ENCODE results near the gene LHFPL6. TPM values are rescaled to one million over a fixed set of nuclear protein-coding genes. Genes with fewer than 3 reads are reported as not detected.

Gene LHFPL6
- 44.8 and 57.9 TPM in 2 replicates for total RNA-seq

GRCh38 chr13:39602614-39603366 is at the start of gene LHFPL6:
Gene LHFPL6 (minus strand): TSS chr13:39603193.
- peak; percentile 80 for DNase-seq (ENCODE audit: low read depth)
- peak within 1 kb of the TSS; percentile 84 for H3K4me3 ChIP-seq (ENCODE audit: low read depth, low read length)
- TF ChIP-seq CTCF (IDR thresholded peaks at IDR 0.05; ENCODE audit: insufficient read depth, low read depth, low read length) = peak; percentile 56

GRCh38 chr13:39646122-39646521 is 43.1 kb upstream of the LHFPL6 start:
- no peak for TF ChIP-seq CTCF (IDR thresholded peaks at IDR 0.05; ENCODE audit: insufficient read depth, low read depth, low read length)
- no peak overlapping the region for H3K4me3 ChIP-seq (ENCODE audit: low read depth, low read length)
- no peak for DNase-seq (ENCODE audit: low read depth)

GRCh38 chr13:39641645-39642044 is 38.7 kb upstream of the LHFPL6 start:
- no peak overlapping the region for H3K4me3 ChIP-seq (ENCODE audit: low read depth, low read length)
- DNase-seq (ENCODE audit: low read depth) = no peak
- TF ChIP-seq CTCF (IDR thresholded peaks at IDR 0.05; ENCODE audit: insufficient read depth, low read depth, low read length) = no peak

- H3K4me3 ChIP-seq (ENCODE audit: low read depth, low read length) = no peak overlapping the region
- TF ChIP-seq CTCF (IDR thresholded peaks at IDR 0.05; ENCODE audit: insufficient read depth, low read depth, low read length) = no peak
- no peak for DNase-seq (ENCODE audit: low read depth)
Observed at GRCh38 chr13:39637890-39638289, 34.9 kb upstream of the LHFPL6 start.

GRCh38 chr13:39635564-39635963 is 32.6 kb upstream of the LHFPL6 start:
- no peak for DNase-seq (ENCODE audit: low read depth)
- H3K4me3 ChIP-seq (ENCODE audit: low read depth, low read length) = no peak overlapping the region
- no peak for TF ChIP-seq CTCF (IDR thresholded peaks at IDR 0.05; ENCODE audit: insufficient read depth, low read depth, low read length)

- no peak for TF ChIP-seq CTCF (IDR thresholded peaks at IDR 0.05; ENCODE audit: insufficient read depth, low read depth, low read length)
- H3K4me3 ChIP-seq (ENCODE audit: low read depth, low read length) = no peak overlapping the region
- DNase-seq (ENCODE audit: low read depth) = no peak
Observed at GRCh38 chr13:39632994-39633393, 30.0 kb upstream of the LHFPL6 start.

- no peak for DNase-seq (ENCODE audit: low read depth)
Observed at GRCh38 chr13:39631307-39631706, 28.3 kb upstream of the LHFPL6 start.

More at GRCh38 chr13:39631307-39631706, 28.3 kb upstream of the LHFPL6 start:
- no peak for TF ChIP-seq CTCF (IDR thresholded peaks at IDR 0.05; ENCODE audit: insufficient read depth, low read depth, low read length)
- H3K4me3 ChIP-seq (ENCODE audit: low read depth, low read length) = no peak overlapping the region

Measured in fibroblast of villous mesenchyme (primary cell).